NB4 (cell line): ENCODE data around the gene PRR23E.

Source experiments
- POLR2A ChIP-seq: IDR thresholded peaks from 2 replicates; pipeline ENCODE4 v1.6.1; 2011; ENCODE audit warnings: mild to moderate bottlenecking; ENCODE audit not compliant: insufficient read length; ENCODE audit errors: extremely low read depth
- TF ChIP-seq, protein P1 (sequence below): IDR thresholded peaks from one replicate; pipeline ENCODE4 v1.5.1; 2012; ENCODE audit warnings: low read depth, low read length

DNA sequence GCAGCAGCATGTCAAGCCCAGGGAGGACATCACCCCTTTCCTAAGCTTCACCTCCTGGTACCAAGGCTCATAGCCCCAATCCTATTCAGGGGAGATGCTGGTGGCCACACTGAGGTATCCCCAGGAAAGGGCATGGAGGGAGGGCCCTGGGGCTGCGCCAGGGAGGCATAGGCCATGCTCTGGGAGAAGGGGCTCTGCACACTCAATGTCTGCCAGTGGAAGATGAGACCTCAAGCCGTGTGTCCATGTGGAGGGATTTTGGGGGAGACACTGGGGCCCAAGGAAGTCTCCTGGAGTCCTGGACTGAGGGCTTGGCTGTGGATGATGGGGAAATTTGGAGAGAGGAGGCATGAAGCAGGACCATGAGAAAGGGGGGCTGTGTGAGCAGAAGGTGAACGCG, 21.2 kb upstream of the PRR23E start:
- TF ChIP-seq, protein P1, sequence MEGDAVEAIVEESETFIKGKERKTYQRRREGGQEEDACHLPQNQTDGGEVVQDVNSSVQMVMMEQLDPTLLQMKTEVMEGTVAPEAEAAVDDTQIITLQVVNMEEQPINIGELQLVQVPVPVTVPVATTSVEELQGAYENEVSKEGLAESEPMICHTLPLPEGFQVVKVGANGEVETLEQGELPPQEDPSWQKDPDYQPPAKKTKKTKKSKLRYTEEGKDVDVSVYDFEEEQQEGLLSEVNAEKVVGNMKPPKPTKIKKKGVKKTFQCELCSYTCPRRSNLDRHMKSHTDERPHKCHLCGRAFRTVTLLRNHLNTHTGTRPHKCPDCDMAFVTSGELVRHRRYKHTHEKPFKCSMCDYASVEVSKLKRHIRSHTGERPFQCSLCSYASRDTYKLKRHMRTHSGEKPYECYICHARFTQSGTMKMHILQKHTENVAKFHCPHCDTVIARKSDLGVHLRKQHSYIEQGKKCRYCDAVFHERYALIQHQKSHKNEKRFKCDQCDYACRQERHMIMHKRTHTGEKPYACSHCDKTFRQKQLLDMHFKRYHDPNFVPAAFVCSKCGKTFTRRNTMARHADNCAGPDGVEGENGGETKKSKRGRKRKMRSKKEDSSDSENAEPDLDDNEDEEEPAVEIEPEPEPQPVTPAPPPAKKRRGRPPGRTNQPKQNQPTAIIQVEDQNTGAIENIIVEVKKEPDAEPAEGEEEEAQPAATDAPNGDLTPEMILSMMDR = no peak
- no peak for TF ChIP-seq POLR2A
